ENCODE data around the gene CEACAM16.

CEACAM16 gene

GRCh38 chr19:44725684-44726083 is 26.7 kb downstream of the CEACAM16 start:
- ChIA-PET POLR2A (interaction anchor here (0.6 kb wide), 2 partner anchors 22 to 94 kb away, joined by 4 to 5 read pairs; no protein-coding TSS in a partner anchor), CTCF (interaction anchor here (0.7 to 18.1 kb wide), 8 partner anchors 7 to 83 kb away, joined by 3 to 513 read pairs (median 48); partner anchors contain the start of gene CBLC)
- no peak for DNase-seq (ENCODE audit: extremely low spot score)
- TF ChIP-seq, protein P1, sequence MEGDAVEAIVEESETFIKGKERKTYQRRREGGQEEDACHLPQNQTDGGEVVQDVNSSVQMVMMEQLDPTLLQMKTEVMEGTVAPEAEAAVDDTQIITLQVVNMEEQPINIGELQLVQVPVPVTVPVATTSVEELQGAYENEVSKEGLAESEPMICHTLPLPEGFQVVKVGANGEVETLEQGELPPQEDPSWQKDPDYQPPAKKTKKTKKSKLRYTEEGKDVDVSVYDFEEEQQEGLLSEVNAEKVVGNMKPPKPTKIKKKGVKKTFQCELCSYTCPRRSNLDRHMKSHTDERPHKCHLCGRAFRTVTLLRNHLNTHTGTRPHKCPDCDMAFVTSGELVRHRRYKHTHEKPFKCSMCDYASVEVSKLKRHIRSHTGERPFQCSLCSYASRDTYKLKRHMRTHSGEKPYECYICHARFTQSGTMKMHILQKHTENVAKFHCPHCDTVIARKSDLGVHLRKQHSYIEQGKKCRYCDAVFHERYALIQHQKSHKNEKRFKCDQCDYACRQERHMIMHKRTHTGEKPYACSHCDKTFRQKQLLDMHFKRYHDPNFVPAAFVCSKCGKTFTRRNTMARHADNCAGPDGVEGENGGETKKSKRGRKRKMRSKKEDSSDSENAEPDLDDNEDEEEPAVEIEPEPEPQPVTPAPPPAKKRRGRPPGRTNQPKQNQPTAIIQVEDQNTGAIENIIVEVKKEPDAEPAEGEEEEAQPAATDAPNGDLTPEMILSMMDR (IDR thresholded peaks at IDR 0.05; ENCODE audit: control extremely low read depth, extremely low read depth, low read depth, missing control alignments), result no peak

GRCh38 chr19:44726465-44726864 is 27.5 kb downstream of the CEACAM16 start:
- CTCF ChIA-PET, result interaction anchor here (0.7 to 18.1 kb wide), 6 partner anchors 10 to 84 kb away, joined by 3 to 513 read pairs (median 48); partner anchors contain the start of gene CBLC
- TF ChIP-seq, protein P1 (IDR thresholded peaks at IDR 0.05; ENCODE audit: control extremely low read depth, extremely low read depth, low read depth, missing control alignments), result no peak
- no peak for DNase-seq (ENCODE audit: extremely low spot score)
- POLR2A ChIA-PET, result no interaction called here

DNA sequence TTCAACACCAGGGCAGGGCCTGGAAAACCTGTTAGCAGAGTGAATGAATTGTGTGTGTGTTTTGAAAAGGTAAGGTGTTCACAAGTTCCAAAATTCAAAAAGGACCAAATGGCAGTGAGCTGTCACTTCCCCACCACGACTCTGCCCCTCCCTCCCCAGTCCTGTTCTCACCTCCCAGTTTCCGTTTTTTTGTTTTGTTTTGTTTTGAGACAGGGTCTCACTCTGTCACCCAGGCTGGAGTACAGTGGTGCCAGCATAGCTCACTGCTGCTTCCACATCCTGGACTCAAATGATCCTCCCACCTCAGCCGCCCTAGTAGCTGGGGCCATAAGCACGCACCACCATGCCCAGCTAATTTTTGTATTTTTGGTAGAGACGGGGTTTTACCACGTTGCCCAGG is 29.2 kb downstream of the CEACAM16 start:
- ChIA-PET POLR2A (interaction anchor here (0.6 kb wide), 1 partner anchor 38 kb away, joined by 4 read pairs; no protein-coding TSS in a partner anchor), CTCF (interaction anchor here (0.7 to 18.1 kb wide), 7 partner anchors 12 to 72 kb away, joined by 3 to 513 read pairs (median 5); partner anchors contain the start of gene CBLC)
- DNase-seq (ENCODE audit: extremely low spot score), result no peak
- TF ChIP-seq, protein P1 (IDR thresholded peaks at IDR 0.05; ENCODE audit: control extremely low read depth, extremely low read depth, low read depth, missing control alignments), result no peak

- TF ChIP-seq, protein P1 (IDR thresholded peaks at IDR 0.05; ENCODE audit: control extremely low read depth, extremely low read depth, low read depth, missing control alignments), result no peak
- ChIA-PET CTCF (interaction anchor here (1.3 to 18.1 kb wide), 6 partner anchors 10 to 116 kb away, joined by 4 to 513 read pairs (median 5); partner anchors contain the start of genes CBLC and NECTIN2), POLR2A (no interaction called here)
- no peak for DNase-seq (ENCODE audit: extremely low spot score)
Observed at GRCh38 chr19:44729516-44730033, 30.6 kb downstream of the CEACAM16 start.

- CTCF ChIA-PET, result interaction anchor here (1.1 to 18.1 kb wide), 4 partner anchors 7 to 53 kb away, joined by 3 to 513 read pairs (median 21); partner anchors contain the start of gene CBLC
- POLR2A ChIA-PET, result no interaction called here
- no peak for DNase-seq (ENCODE audit: extremely low spot score)
- TF ChIP-seq, protein P1 (IDR thresholded peaks at IDR 0.05; ENCODE audit: control extremely low read depth, extremely low read depth, low read depth, missing control alignments), result no peak
Observed at GRCh38 chr19:44731081-44731480, 32.1 kb downstream of the CEACAM16 start.

DNA sequence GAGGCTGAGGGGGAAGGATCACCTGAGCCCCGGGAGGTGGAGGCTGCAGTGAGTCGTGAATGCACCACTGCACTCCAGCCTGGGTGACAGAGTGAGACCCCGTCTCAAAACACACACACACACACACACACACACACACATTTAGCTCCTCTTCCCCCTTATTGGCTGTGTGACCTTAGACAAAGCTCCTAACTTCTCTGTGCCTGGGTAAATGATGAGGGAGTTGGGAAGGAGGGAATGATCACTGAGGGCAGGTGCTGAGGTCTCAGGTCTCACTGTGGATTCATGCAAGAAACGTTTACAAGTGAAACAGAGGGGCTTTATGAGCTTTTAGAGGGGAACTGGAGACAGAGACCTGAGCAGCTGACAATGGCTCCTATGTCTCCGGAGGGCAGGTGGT is 32.7 kb downstream of the CEACAM16 start:
- ChIA-PET CTCF (interaction anchor here (1.1 to 18.1 kb wide), 4 partner anchors 8 to 53 kb away, joined by 3 to 513 read pairs (median 21); partner anchors contain the start of gene CBLC), POLR2A (no interaction called here)
- no peak for DNase-seq (ENCODE audit: extremely low spot score)
- TF ChIP-seq, protein P1 (IDR thresholded peaks at IDR 0.05; ENCODE audit: control extremely low read depth, extremely low read depth, low read depth, missing control alignments), result no peak
